ENCODE data around the gene ARHGAP6.

Gene ARHGAP6, protein sequence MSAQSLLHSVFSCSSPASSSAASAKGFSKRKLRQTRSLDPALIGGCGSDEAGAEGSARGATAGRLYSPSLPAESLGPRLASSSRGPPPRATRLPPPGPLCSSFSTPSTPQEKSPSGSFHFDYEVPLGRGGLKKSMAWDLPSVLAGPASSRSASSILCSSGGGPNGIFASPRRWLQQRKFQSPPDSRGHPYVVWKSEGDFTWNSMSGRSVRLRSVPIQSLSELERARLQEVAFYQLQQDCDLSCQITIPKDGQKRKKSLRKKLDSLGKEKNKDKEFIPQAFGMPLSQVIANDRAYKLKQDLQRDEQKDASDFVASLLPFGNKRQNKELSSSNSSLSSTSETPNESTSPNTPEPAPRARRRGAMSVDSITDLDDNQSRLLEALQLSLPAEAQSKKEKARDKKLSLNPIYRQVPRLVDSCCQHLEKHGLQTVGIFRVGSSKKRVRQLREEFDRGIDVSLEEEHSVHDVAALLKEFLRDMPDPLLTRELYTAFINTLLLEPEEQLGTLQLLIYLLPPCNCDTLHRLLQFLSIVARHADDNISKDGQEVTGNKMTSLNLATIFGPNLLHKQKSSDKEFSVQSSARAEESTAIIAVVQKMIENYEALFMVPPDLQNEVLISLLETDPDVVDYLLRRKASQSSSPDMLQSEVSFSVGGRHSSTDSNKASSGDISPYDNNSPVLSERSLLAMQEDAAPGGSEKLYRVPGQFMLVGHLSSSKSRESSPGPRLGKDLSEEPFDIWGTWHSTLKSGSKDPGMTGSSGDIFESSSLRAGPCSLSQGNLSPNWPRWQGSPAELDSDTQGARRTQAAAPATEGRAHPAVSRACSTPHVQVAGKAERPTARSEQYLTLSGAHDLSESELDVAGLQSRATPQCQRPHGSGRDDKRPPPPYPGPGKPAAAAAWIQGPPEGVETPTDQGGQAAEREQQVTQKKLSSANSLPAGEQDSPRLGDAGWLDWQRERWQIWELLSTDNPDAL (N-terminal part only)

DNA sequence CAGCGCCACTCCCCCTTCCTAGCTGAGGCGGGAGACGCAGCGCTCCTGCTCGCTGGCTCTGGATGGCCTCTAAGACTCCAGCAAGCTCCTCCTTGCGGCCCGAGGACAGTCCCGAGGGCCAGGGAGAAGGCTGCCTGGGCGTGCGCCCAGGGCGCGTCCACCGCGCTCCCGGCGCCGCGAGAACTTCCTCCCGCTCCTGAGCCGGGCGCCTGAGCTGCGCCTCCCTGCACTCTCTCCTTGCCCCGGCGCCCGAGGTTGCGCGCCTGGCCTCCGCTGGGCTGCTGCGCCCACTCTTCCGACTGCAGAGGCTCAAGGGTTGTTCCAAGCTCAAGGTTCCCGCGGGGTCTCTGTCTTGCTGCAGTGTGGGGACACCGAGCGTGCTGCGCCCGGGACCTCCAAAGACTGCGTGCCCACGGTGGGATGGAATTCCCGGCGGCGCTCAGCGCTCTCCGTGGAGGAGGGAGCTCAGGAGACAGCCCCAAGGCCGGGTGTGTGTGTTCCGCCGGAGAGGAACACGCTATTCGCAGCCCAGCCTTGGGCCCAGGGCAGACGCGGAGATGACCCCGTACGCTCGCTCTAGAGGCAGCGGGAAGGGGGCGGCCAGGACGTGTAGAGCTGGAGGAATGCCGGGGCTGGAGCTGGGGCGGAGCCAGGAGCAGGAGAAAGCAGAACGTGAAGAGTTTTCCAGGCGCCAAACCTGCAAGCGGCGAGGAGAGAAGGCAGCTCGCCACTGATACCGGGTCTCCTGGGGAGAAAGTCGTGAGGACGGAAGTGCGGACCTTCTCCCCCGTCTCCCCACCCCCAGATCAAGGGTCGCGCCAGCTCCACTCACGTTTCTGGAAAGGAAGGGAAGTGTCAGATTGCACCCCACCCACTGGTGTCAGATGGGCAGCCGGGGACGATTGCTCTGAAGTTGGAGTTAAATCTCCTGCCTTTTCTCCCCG is at the start of gene ARHGAP6:
Gene ARHGAP6 (minus strand): TSS at position 753 of the 944 bp plus-strand sequence. CDS start 1,092 bp downstream, outside the sequence.
- no peak for DNase-seq (ENCODE audit: low read depth)

GRCh38 chrX:11704725-11705495 is 39.2 kb upstream of the ARHGAP6 start:
- DNase-seq (ENCODE audit: low read depth): no peak

GRCh38 chrX:11703855-11704254 is 38.1 kb upstream of the ARHGAP6 start:
- DNase-seq (ENCODE audit: low read depth): no peak

DNA sequence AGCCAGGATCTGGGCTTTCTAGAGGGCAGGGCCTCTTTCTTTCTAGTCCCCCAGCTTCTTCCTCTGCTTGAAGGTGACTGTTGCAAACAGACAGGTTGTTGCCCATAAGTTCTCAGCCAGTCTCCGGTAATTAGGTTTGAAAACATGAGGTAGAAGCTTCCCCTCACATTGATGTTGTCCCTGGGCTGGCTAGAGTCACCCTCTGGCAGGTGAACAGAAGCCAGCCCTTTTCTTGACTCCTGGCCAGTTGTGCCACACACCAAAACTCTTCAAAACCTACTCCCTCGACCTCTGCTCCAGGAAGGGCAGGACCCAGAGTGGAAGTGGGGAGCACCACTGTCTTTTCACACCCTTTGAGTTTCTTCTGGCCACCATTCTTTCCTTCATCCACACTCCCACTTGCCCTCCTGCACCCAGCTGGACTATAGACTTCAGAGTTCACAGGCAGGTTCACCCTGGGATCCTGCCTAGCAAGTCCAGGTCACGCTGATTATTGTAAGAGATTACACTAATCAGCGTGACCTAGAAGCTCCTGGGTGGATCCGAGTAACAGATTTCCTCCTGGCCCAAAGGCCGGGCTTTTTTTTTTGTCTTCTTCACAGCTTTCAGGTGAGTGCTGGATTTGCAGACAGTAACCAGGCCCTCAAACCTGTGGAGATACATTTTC is 37.4 kb upstream of the ARHGAP6 start:
- no peak for DNase-seq (ENCODE audit: low read depth)

DNA sequence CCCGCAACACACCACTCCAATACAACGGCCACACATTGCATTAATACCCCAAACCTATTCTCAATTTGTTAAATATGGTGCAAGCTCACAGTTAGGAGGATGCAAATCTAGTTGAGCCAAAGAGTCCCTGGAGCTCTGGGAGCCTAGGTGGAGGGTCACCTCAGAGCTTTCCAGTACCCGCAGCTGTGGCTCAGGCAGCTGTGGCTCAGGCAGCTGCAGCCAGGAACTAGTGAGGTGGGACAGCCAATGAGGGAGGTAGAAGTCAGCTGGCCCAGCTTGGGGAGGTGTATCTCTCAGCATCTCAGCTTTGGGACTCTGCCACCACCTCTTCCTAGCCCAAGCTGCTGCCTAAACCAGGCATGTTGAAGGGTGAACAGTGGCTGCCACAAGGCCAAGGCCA is 36.7 kb upstream of the ARHGAP6 start:
- no peak for DNase-seq (ENCODE audit: low read depth)

- DNase-seq (ENCODE audit: low read depth): no peak
Measured at GRCh38 chrX:11698702-11699101, 33.0 kb upstream of the ARHGAP6 start.

- no peak for DNase-seq (ENCODE audit: low read depth)
Measured at GRCh38 chrX:11688201-11688600, 22.5 kb upstream of the ARHGAP6 start.

GRCh38 chrX:11687157-11687556 is 21.4 kb upstream of the ARHGAP6 start:
- no peak for DNase-seq (ENCODE audit: low read depth)

DNA sequence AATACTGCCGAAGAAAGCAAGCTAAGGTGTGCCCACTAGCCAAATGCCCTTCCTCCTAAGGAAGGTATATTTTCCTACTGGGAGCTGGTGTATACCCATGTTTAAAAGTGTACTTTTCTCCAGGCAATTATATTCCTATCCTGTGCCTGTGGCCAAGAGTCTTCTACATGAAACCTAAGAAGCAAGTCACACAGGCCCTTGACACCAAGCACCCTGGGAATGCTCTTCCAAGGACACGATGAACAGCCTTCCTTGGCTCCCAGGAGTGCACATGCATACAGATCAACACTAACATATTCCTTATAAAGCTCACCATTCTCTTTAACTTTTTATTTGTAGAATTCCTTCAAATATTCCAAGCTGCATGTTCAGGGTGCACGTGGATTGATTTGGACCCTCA is 17.3 kb upstream of the ARHGAP6 start:
- DNase-seq (ENCODE audit: low read depth): no peak

DNA sequence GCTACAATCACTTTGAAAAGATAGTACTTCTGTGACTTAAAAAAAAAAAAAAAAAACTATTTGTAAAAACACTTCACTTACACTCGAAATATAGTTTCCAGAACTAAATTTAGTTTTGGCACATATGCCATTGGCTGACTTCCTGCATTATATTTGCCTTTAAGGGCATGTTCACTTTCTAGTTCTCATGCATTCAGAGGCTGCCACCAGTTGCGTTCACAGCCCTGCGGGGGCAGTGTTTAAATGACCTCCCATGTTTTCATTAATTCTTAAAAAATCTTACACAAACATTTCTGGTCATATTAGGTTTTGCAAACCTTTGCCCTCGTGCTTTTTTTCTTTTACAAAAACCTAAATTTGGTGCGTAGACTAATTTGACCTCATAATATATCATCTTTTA is 12.4 kb upstream of the ARHGAP6 start:
- DNase-seq (ENCODE audit: low read depth): no peak

DNA sequence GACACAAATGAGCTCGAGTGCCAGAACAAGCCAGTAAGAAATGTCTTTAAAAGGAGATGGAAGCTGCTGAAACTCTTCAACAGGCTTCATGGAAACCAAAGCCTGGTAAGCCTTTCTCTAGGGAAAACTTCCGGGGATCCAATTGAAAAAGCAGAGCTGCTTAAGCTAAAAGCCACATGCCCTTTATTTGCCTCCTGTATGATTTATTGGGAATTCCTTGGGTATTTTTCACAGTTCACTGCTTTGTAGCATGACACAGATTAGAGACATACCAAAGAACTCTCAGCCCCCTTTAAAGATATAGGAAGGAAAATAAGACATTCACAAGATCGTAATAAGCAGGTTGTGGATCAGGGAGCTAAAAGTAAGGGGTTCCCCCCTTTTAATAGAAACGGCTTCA is 6.5 kb upstream of the ARHGAP6 start:
- DNase-seq (ENCODE audit: low read depth): no peak

GRCh38 chrX:11670316-11670715 is 4.6 kb upstream of the ARHGAP6 start:
- no peak for DNase-seq (ENCODE audit: low read depth)

DNA sequence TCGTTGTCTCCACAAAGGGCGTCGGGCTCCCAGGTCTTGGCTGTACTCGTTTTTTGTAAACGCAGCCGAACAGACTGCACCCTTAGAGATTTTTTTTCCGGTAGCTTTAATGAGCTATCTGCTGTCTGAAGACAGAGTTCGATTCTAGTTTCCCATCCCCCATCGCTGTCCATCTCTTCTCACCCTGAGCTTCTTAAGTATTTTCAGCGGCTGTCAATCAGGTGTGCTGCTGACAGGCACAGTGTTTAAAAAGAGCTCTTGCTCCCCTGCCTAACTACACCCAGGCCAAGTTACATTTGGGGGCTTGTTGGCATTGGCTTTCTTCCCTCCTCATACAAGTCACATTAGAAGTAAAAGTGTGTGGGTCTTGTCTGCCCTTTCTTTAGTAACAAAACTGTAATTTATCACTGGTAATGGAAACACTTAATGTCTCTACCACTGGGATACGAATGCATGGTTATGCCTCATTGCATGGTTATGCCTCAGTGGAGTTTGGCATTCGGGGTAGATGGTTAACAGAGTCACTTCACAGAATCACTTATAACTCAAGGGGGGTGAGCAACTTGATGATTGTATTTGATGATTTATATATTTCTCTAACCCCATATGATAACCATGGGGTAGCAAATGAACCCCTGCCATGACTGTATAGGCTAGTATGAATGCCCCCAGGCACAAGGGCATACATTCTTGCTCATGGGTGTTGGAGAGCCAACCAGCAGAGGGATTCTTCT is 1.4 kb upstream of the ARHGAP6 start:
- DNase-seq (ENCODE audit: low read depth): no peak

GRCh38 chrX:11666164-11666563 is 444 bp upstream of the ARHGAP6 start:
- no peak for DNase-seq (ENCODE audit: low read depth)

DNA sequence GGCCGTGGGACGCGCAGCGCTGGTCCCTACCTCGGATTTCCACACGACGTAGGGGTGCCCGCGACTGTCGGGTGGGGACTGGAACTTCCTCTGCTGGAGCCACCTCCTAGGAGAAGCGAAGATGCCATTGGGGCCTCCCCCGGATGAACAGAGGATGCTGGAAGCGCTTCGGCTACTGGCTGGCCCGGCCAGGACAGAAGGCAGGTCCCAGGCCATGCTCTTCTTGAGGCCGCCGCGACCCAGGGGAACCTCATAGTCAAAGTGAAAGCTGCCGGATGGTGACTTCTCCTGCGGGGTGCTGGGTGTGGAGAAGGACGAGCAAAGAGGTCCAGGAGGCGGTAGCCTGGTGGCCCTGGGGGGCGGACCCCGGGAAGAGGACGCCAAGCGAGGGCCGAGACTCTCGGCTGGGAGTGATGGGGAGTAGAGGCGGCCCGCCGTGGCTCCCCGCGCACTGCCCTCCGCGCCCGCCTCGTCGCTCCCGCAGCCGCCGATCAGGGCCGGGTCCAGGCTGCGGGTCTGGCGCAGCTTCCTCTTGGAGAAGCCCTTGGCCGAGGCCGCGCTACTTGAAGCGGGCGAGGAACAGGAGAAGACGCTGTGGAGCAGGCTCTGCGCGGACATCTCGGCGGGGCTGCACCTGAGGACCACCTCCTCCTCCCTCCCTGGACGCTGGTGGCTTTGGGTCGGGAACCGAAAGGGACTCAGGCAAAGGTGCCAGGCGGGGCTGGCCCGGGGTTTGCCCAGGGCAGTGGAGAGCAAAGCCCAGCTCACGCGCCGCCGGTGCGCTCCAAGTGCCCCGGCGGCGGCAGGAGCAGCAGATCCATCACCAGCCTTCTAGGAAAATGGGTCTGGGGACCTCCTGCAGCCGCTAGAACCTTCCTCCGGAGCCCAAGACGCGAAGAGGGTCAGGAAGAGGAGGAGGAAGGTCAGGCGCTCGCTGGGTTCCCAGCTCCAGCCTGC is 1.2 kb downstream of the ARHGAP6 start:
- DNase-seq (ENCODE audit: low read depth): no peak

DNA sequence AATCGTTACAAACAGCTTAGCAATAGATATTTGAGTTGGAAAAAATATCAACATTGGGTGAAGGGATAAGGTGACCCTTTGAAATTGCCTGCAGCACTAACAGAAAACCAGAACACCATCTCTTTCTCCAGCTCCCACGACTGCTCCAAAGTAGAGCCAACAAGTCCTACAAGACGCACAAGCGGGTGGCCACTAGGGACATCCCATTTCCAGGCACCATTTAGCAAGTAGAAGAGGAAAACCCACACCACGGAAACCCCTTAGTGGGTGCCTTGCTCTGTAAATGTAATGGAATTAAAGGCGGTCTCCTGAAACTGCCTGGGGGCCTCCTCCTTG is 1.9 kb downstream of the ARHGAP6 start:
- DNase-seq (ENCODE audit: low read depth): no peak

- DNase-seq (ENCODE audit: low read depth): no peak
Measured at GRCh38 chrX:11655282-11656015, 10.3 kb downstream of the ARHGAP6 start.

Measured in stimulated activated CD8-positive, alpha-beta memory T cell treated with anti-CD3 and anti-CD28 coated beads, Interleukin-15, amount 100 ng/mL, for 24 hours (primary cell).